Erythroblast (primary cell): ENCODE data around the gene ADCY5.

ENCODE experiments used
- GATA1 ChIP-seq: IDR thresholded peaks from 2 replicates; pipeline ENCODE4 v1.6.1; 2011; ENCODE audit warnings: low read depth, mild to moderate bottlenecking, control low read depth, low read length, moderate library complexity
- POLR2A ChIP-seq: IDR thresholded peaks from 2 replicates; pipeline ENCODE4 v1.6.1; 2011; ENCODE audit warnings: mild to moderate bottlenecking, low read length

GRCh38 chr3:123283074-123283473 lies 165.8 kb downstream of the ADCY5 start:
- TF ChIP-seq POLR2A = no peak
- no peak for TF ChIP-seq GATA1
